D721Med (cell line): ENCODE measurements around the gene DYSF.

Experiments used
- DNase-seq: peaks from one replicate; pipeline ENCODE4 v3.0.0; 2011; ENCODE audit warnings: low spot score; ENCODE audit not compliant: insufficient read length
- FAIRE-seq: peaks from 2 replicates; lab custom pipeline; 2011; peaks lifted over from hg19 to GRCh38; lab: Jason Lieb, UNC
- CTCF ChIP-seq: IDR thresholded peaks from 2 replicates; pipeline ENCODE4 v1.5.1; 2012; ENCODE audit warnings: mild to moderate bottlenecking, control low read depth; ENCODE audit not compliant: insufficient read depth; ENCODE audit errors: missing control alignments

Gene DYSF

GRCh38 chr2:71728036-71728435 lies 274.7 kb downstream of the DYSF start:
- DNase-seq (no peak), FAIRE-seq (no peak)
- no peak for TF ChIP-seq CTCF

GRCh38 chr2:71730785-71731383 lies 277.5 kb downstream of the DYSF start:
- FAIRE-seq (no peak), DNase-seq (no peak)
- TF ChIP-seq CTCF, result no peak

DNA sequence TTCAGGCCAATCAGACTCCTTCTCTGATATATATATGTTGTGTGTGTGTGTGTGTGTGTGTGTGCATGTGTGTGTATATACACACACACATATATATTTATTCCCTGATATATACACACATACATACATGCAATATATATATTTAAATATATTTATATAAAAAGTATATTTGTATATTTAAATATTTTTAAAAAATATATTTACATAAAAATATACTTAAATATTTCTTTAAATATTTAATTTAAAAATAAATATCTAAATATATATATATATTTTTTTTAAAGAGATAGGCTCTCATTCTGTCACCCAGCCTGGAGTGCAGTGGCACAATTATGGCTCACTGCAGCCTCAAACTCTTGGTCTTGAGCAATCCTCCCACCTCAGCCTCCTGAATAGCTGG lies 281.3 kb downstream of the DYSF start:
- TF ChIP-seq CTCF, result no peak
- FAIRE-seq (no peak), DNase-seq (no peak)

GRCh38 chr2:71735676-71736075 lies 282.3 kb downstream of the DYSF start:
- no peak for TF ChIP-seq CTCF
- FAIRE-seq, result no peak
- no peak for DNase-seq
